Iris pigment epithelial cell (primary cell): ENCODE measurements around the gene EFL1.
"Not testable (repeated sequence)": the region's sequence is repeated elsewhere in the genome, so short reads cannot be mapped to it uniquely, and the experiment has no call there.

Source experiments
- DNase-seq: peaks from one replicate; pipeline ENCODE4 v3.0.0-alpha.2; 2011; ENCODE audit warnings: low read depth

Gene EFL1

DNA sequence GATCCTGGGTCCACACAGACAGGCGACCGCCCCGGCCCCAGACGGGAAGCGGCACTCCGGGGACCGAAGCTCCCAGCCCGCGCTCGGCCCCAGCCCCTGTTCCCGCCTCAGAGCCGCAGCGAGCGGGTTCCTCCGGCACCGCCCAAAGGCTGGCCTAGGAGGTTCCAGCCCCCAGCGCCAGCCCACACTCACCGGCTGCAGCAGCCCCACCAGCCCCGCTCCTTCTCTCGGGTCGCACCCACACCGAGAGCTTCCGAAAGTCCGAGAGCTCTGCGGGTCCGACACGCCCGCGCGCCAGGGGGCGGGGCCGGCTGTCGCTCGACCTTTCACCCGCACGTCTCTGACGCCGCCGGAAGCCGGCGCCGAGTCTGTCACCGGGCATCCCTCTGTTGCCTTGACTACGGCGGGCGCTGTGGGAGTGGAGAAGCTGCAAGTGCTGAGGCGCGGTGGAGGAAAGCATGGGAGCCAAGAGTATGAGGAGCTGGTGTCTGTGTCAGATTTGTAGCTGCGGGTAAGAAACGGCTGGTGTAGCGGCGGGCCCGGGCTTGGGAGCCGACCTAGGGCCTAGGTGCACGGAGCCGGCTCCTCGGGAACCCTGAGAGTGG, at the start of gene EFL1, which contains the start of gene SAXO2:
EFL1 (minus strand) TSS at position 313 of the 605 bp plus-strand sequence. CDS start 956 bp downstream, outside the sequence.
SAXO2 (plus strand) TSS at position 397 of the 605 bp plus-strand sequence; CDS start at position 459, 62 bp downstream.
- DNase-seq = peak; percentile 87

- DNase-seq = not testable (repeated sequence)
Observed at GRCh38 chr15:82311321-82311720, 48.8 kb upstream of the EFL1 start.

DNA sequence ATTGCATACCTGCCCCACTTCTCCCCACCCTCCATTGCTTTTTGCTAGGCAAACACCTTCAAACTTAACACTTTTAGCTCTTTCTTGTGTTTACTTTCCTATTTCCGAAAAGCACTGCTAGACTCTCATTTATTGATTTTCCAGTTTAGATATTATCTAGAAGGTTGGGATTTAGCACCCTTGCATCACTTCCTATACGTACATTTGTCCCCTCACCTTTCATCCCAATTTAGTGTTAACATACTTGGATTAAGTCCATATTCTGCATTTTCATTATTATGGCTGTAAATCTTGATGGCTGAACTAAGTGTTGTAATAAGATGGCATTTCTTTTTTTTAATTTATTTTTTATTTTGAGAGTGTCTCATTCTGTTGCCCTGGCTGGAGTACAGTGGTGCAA, 47.3 kb upstream of the EFL1 start:
- no peak for DNase-seq

DNA sequence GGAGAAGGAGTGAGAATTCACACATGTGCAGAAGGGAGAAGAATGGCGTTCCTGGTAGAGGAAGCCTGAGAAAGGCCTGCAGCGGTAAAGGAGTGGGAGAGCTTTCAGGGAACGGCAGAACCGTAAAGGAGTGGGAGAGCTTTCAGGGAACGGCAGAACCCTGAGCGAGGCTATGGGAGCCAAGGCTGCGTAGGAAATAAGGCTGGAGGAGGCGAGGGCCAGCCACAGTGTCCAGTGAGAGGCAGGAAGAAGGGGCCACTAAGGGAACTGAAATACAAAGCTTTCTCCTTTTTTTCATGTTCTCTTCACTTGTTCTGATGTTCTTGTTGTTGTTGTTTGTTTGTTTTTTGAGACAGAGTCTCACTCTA, 45.2 kb upstream of the EFL1 start:
- no peak for DNase-seq

GRCh38 chr15:82306791-82307713, 44.5 kb upstream of the EFL1 start:
- no peak for DNase-seq

DNA sequence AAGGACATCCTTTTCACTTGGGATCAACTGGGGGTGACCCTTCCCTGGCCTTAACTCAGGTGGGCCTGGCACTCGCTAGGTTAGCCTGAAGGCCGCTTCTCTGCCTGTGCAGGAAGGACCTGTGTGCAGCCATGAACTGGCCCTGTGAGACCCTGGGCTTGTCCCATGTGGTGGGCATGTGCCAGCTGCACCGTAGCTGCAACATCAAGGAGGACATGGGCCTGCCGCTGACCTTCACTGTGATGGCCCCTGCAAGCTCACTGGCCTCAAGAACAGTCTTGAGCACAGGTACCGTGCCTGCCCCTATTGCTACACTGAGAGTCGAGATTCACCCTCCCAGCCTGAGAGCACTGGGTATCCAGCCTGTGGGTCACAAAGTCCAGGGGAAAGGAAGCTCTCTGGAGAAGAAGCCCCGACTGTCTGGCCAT, 43.1 kb upstream of the EFL1 start:
- no peak for DNase-seq

DNA sequence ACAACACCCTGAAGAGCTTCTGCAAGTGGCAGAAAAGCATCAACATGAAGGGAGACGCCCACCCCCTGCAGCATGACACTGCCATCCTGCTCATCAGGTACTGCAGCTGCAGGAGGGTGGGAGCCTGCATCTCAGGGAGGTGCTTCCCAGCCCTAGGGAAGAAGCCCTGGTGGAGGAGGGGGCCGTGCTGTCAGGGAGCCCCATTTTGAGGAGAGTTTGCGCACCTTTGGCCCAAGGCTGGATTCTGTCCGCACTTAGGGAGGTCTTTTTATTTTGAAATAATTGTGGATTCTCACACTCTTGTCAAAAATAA, 42.2 kb upstream of the EFL1 start:
- DNase-seq = no peak

GRCh38 chr15:82303956-82304777, 41.6 kb upstream of the EFL1 start:
- DNase-seq = no peak

GRCh38 chr15:82301296-82302016, 38.9 kb upstream of the EFL1 start:
- DNase-seq = no peak

DNA sequence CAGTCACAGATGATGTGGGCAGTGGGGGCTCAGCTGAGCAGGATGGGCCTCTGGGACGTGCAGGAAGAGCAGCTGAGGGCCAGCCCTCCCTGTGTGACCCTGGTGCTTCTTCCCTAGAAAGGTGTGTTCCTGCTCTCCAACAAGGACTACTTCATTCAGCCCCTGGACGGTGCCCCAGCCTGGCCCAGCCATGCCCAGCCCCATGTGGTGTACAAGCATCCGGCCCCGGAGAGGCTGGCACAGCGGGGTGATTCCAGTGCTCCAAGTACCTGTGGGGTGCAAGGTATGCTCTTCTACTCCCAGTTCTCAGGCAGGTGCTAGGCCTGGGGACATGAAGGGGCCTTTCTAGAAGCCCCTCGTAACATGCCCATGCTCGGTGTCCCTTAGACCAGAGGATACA, 38.3 kb upstream of the EFL1 start:
- no peak for DNase-seq

DNA sequence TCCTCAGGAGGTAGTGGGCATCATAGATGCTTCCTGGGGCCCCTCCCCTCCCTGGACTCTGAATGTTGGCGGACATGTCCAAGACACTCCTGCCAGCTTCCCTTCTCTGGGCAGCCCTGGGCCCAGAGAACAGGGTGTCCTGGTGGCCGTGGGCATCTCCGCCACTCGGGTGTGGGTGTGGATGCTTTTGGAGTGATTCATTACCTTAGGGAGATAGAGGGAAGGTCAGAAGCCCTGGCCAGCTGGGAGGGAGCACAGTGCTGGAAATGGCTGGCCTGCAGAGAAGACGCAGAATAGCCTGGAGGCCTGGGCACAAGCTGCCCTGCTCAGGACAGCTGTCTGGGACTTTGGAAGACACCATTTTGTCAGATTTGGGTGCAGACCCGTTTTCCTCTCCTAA, 37.8 kb upstream of the EFL1 start:
- DNase-seq = not testable (repeated sequence)

- DNase-seq = not testable (repeated sequence)
Observed at GRCh38 chr15:82299511-82299914, 37.0 kb upstream of the EFL1 start.

DNA sequence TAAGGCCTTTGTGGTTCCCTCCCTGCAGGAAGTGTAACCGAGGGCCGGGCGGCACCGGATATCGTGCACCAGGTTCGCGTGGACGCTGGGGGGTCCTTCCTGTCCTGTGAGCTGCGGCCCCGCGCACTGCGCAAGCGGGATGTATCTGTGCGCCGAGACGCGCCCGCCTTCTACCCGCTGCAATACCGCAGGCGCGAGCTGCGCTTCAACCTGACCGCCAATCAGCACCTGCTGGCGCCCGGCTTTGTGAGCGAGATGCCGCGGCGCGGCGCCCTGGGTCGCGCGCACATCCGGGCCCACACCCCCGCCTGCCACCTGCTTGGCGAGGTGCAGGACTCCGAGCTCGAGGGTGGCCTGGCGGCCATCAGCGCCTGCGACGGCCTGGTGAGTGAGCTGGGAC, 36.0 kb upstream of the EFL1 start:
- DNase-seq = peak; percentile 12

- DNase-seq = no peak
Observed at GRCh38 chr15:82298032-82298431, 35.5 kb upstream of the EFL1 start.

GRCh38 chr15:82297546-82297945, 35.0 kb upstream of the EFL1 start:
- DNase-seq = no peak

GRCh38 chr15:82294061-82294690, 31.6 kb upstream of the EFL1 start:
- no peak for DNase-seq

GRCh38 chr15:82292271-82292670, 29.7 kb upstream of the EFL1 start:
- no peak for DNase-seq

DNA sequence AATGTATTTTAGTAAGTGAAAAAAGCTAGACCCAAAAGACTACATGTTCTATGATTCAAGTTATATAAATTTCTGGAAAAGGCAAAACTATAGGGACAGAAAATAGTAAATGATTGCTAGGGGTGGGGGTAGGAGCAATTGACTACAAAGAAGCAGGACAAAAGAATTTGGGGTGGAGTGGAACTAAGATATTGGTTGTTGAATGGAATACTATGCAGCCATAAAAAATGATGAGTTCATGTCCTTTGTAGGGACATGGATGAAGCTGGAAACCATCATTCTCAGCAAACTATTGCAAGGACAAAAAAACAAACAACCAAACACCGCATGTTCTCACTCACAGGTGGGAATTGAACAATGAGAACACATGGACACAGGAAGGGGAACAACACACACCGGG, 25.7 kb upstream of the EFL1 start:
- DNase-seq = not testable (repeated sequence)

GRCh38 chr15:82286475-82286874, 23.9 kb upstream of the EFL1 start:
- DNase-seq = not testable (repeated sequence)

DNA sequence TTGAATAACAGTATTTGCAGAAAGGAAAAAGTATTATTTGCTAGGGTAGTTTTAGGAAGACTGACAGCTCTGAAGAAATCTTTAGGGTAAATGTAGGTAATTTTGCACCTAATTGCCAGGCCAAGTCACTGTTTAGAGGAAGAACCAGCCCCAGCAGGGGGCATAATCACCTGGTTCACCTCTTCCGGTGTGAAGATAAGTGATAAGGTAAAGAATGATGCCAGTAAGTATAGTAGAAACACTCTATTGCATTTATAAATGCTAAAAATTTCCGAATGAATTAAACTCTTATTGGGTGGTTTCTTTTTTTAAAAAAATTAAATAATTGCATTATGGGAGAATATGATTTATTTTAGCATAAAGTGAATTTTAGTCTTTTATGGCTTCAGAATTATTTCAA, 21.8 kb upstream of the EFL1 start:
- DNase-seq = not testable (repeated sequence)

- DNase-seq = not testable (repeated sequence)
Observed at GRCh38 chr15:82282386-82282785, 19.9 kb upstream of the EFL1 start.
